Measurements from ENCODE around the gene DEPDC7. TPM values are rescaled to one million over a fixed set of nuclear protein-coding genes. Genes with fewer than 3 reads are reported as not detected.
A peak's percentile ranks its signal among the peaks of the same experiment; 100 is the strongest.

The DEPDC7 gene
- total and polyA plus RNA-seq, 2 donors (not counting 1 experiment from before 2014, with no cell fraction given), result 0.07 TPM; not detected in 1

GRCh38 chr11:33064033-33064825, 48.6 kb downstream of the DEPDC7 start:
- CTCF ChIA-PET, result interaction anchor here (0.7 to 8.8 kb wide), 15 partner anchors 8 to 255 kb away, joined by 3 to 186 read pairs (median 5); partner anchors contain the start of genes QSER1 and TCP11L1
- Mint-ChIP-seq H3K9me3 (ENCODE audit: insufficient read depth) (no peaks in the 10 kb centered on the region), H3K4me1 (peaks cover 25% of the 10 kb centered on the region), H3K27me3 (no peaks in the 10 kb centered on the region), H3K27ac (peak overlapping the region; percentile 80), H3K4me3 (peak overlapping the region; percentile 27)
- DNase-seq (no peak), ATAC-seq (ENCODE audit: low read depth) (no peak)
- Histone ChIP-seq H2AFZ (ENCODE audit: insufficient read depth, low read depth, low read length, poor library complexity, severe bottlenecking) (no peak overlapping the region), H3K4me2 (replicated peaks; ENCODE audit: low read depth, low read length, poor library complexity, severe bottlenecking) (peak overlapping the region; percentile 31), H4K20me1 (ENCODE audit: control insufficient read depth, insufficient read depth, low read length, poor library complexity, severe bottlenecking) (no peaks in the 10 kb centered on the region), H3K9me3 (ENCODE audit: control extremely low read depth in 1 of 3, control insufficient read depth in 2 of 3, insufficient read depth in 1 of 3, low read length in 2 of 3) (no peaks in the 10 kb centered on the region), H3K27me3 (replicated peaks in 1 of 4; ENCODE audit: control extremely low read depth in 1 of 4, control insufficient read depth in 3 of 4, insufficient read depth in 4 of 4, low read length in 3 of 4) (no peaks in the 10 kb centered on the region), H3K4me3 (ENCODE audit: control extremely low read depth in 1 of 5, extremely low read depth in 1 of 5, insufficient read depth in 1 of 5, low read depth in 2 of 5, low read length in 4 of 5) (no peak overlapping the region), H3K79me2 (ENCODE audit: control insufficient read depth, insufficient read depth, low read length) (no peaks in the 10 kb centered on the region), H3K9ac (ENCODE audit: low read length) (peak overlapping the region; percentile 6), H3K27ac (ENCODE audit: low read length in 2 of 2) (peak overlapping the region in 1 of 2 donors; percentile 45), H3K36me3 (replicated peaks in 1 of 2; ENCODE audit: control extremely low read depth in 1 of 2, control insufficient read depth in 1 of 2, extremely low read depth in 1 of 2, insufficient read depth in 2 of 2, low read length in 1 of 2) (peaks cover 0 to 36% of the 10 kb centered on the region in 2 experiments), H3K4me1 (ENCODE audit: control insufficient read depth in 2 of 2, insufficient read depth in 2 of 2, low read length in 2 of 2) (peaks cover 16% of the 10 kb centered on the region in 2 donors)
- intact Hi-C loops (cut with micrococcal nuclease), result no loop called here
- POLR2A ChIA-PET, result no interaction called here
- WGBS (ENCODE audit: insufficient coverage), result 88% methylated on average over 4 of the region's 11 CpGs
- TF ChIP-seq EZH2 (IDR thresholded peaks at IDR 0.05; ENCODE audit: borderline replicate concordance, insufficient read depth, low read depth, low read length, poor library complexity, severe bottlenecking) (no peak), CTCF (IDR thresholded peaks at IDR 0.05) (no peak)

GRCh38 chr11:33064866-33065265, 49.2 kb downstream of the DEPDC7 start:
- H3K9ac ChIP-seq (ENCODE audit: low read length), result no peak overlapping the region
- DNase-seq, result no peak
- peaks cover 0 to 39% of the 10 kb centered on the region in 2 experiments for H3K36me3 ChIP-seq (replicated peaks in 1 of 2; ENCODE audit: control extremely low read depth in 1 of 2, control insufficient read depth in 1 of 2, extremely low read depth in 1 of 2, insufficient read depth in 2 of 2, low read length in 1 of 2)
- no peak overlapping the region for H3K27ac ChIP-seq (ENCODE audit: low read length in 2 of 2)
- H3K27me3 Mint-ChIP-seq, result no peaks in the 10 kb centered on the region
- H4K20me1 ChIP-seq (ENCODE audit: control insufficient read depth, insufficient read depth, low read length, poor library complexity, severe bottlenecking), result no peaks in the 10 kb centered on the region
- no peak overlapping the region for H2AFZ ChIP-seq (ENCODE audit: insufficient read depth, low read depth, low read length, poor library complexity, severe bottlenecking)
- ChIA-PET POLR2A (no interaction called here), CTCF (interaction anchor here (0.7 to 8.8 kb wide), 27 partner anchors 8 to 741 kb away, joined by 3 to 186 read pairs (median 4); partner anchors contain the start of genes DEPDC7, QSER1 and TCP11L1)
- peaks cover 25% of the 10 kb centered on the region for H3K4me1 Mint-ChIP-seq
- H3K27me3 ChIP-seq (replicated peaks in 1 of 4; ENCODE audit: control extremely low read depth in 1 of 4, control insufficient read depth in 3 of 4, insufficient read depth in 4 of 4, low read length in 3 of 4), result no peaks in the 10 kb centered on the region
- no peaks in the 10 kb centered on the region for H3K9me3 ChIP-seq (ENCODE audit: control extremely low read depth in 1 of 3, control insufficient read depth in 2 of 3, insufficient read depth in 1 of 3, low read length in 2 of 3)
- no peak overlapping the region for H3K27ac Mint-ChIP-seq
- WGBS (ENCODE audit: insufficient coverage), result 100% methylated on average over 2 of the region's 5 CpGs
- H3K9me3 Mint-ChIP-seq (ENCODE audit: insufficient read depth), result no peaks in the 10 kb centered on the region
- no peak overlapping the region for H3K4me3 ChIP-seq (ENCODE audit: control extremely low read depth in 1 of 5, extremely low read depth in 1 of 5, insufficient read depth in 1 of 5, low read depth in 2 of 5, low read length in 4 of 5)
- intact Hi-C loops (cut with micrococcal nuclease), result loop anchor here (1.0 kb wide), 2 partner anchors 105 to 256 kb away; no protein-coding TSS in a partner anchor
- peaks cover 16% of the 10 kb centered on the region in 2 donors for H3K4me1 ChIP-seq (ENCODE audit: control insufficient read depth in 2 of 2, insufficient read depth in 2 of 2, low read length in 2 of 2)
- H3K79me2 ChIP-seq (ENCODE audit: control insufficient read depth, insufficient read depth, low read length), result no peaks in the 10 kb centered on the region
- no peak for ATAC-seq (ENCODE audit: low read depth)
- H3K4me2 ChIP-seq (replicated peaks; ENCODE audit: low read depth, low read length, poor library complexity, severe bottlenecking), result peak overlapping the region; percentile 31
- H3K4me3 Mint-ChIP-seq, result peak overlapping the region; percentile 27
- TF ChIP-seq CTCF (IDR thresholded peaks at IDR 0.05) (no peak), EZH2 (IDR thresholded peaks at IDR 0.05; ENCODE audit: borderline replicate concordance, insufficient read depth, low read depth, low read length, poor library complexity, severe bottlenecking) (no peak)

Data from B cell (primary cell).